ENCODE results near the gene MLLT6. TPM values are rescaled to one million over a fixed set of nuclear protein-coding genes. Genes with fewer than 3 reads are reported as not detected.

Gene MLLT6
- total and polyA plus RNA-seq, 8 donors = 80.0 to 143 (median 116) TPM

DNA sequence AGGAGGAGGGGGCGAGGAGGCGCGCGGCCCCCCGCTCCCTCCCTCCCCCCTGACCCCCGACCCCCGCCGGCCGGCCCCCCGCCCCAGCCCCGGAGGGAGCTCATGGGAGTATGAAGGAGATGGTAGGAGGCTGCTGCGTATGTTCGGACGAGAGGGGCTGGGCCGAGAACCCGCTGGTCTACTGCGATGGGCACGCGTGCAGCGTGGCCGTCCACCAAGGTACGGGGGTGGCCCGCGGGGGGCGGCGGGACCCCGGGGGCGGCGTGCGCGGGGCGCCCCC, 390 bp downstream of the MLLT6 start:
- no peak for ATAC-seq
- TF ChIP-seq, protein P1, sequence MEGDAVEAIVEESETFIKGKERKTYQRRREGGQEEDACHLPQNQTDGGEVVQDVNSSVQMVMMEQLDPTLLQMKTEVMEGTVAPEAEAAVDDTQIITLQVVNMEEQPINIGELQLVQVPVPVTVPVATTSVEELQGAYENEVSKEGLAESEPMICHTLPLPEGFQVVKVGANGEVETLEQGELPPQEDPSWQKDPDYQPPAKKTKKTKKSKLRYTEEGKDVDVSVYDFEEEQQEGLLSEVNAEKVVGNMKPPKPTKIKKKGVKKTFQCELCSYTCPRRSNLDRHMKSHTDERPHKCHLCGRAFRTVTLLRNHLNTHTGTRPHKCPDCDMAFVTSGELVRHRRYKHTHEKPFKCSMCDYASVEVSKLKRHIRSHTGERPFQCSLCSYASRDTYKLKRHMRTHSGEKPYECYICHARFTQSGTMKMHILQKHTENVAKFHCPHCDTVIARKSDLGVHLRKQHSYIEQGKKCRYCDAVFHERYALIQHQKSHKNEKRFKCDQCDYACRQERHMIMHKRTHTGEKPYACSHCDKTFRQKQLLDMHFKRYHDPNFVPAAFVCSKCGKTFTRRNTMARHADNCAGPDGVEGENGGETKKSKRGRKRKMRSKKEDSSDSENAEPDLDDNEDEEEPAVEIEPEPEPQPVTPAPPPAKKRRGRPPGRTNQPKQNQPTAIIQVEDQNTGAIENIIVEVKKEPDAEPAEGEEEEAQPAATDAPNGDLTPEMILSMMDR (IDR thresholded peaks at IDR 0.05) = no peak
- DNase-seq = no peak
- intact Hi-C loops (cut with DNase I) = no loop called here
- Histone ChIP-seq H3K27me3 (no peaks in the 10 kb centered on the region), H3K4me1 (peaks cover 10 to 54% of the 10 kb centered on the region in 2 donors), H3K4me3 (peak overlapping the region; percentile 57 to 88), H3K36me3 (peaks cover 0 to 30% of the 10 kb centered on the region in 2 donors), H3K9me3 (no peaks in the 10 kb centered on the region), H3K27ac (peak overlapping the region; percentile 81 to 98)

DNA sequence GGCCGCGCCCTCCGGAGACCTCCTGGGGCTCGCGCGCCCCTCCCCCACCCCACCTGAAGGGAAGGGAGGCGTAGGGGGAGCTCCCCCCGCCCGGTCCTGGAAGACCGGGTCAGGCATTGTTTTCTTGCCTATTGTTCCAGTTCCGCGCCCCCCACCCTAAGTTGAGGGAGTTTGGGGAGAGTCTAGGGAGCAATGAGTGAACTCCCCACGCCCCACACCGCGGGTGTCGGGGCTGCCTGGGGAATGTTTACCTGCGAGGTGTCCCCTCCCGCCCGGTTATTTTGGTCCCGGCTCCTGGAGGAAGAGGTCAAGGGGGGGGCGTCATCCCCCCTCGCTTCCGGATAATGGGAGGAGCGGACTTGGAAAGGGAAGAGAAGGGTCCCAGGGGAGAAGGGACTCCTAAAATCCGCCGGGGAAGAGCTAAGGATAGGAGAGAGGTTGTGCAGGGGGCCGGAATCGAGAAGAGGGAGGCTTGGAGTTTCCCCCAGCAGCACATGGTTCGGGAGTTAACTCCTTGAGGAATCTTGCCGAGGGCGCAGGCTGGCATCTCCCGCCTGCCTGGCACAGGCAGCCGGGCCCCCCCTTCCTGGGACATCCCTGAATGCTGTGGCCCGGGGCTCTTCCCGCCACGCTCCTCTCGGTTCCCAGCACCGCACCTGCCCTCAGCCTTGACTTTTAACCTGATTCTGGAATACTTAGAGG, 881 bp downstream of the MLLT6 start:
- ATAC-seq (no peak), DNase-seq (peak in 1 of 4 donors; percentile 50)
- Histone ChIP-seq H3K4me1 (peaks cover 10 to 49% of the 10 kb centered on the region in 2 donors), H3K4me3 (peak overlapping the region; percentile 57 to 88), H3K9me3 (no peaks in the 10 kb centered on the region), H3K27ac (peak overlapping the region; percentile 81 to 98), H3K27me3 (no peaks in the 10 kb centered on the region), H3K36me3 (peaks cover 0 to 30% of the 10 kb centered on the region in 2 donors)
- intact Hi-C loops (cut with DNase I) = no loop called here
- TF ChIP-seq, protein P1 (IDR thresholded peaks at IDR 0.05) = no peak

DNA sequence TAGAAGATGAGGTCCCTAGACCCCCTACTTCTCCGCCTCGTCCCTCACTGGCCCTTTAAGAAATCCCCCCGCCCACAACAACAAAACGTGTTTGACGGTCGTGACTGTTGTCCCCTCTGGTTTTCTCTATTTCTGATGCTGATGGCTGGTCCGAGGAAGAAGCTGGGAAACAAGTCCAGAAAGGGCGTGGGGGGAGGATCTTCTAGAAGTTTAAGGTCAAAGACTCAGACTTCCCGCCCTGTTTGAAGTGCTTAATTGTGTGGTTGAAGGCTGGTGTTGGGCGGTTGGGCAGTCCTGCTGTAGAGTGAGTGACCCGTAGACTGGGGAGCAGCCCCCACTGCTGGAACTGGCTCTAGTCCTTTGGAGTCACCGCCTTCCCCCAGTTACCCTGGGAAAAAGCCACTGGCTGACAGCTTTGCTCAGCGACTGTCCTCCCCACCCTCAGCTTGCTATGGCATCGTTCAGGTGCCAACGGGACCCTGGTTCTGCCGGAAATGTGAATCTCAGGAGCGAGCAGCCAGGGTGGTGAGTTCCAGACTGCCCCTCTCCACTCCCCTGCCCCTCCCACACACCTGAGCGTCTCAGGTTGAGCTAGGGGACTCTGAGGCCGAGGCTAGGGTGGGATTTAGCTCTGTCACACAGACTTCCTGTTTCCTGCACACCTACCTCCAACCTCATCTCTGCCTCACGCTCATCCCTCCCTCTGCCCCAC, 1.6 kb downstream of the MLLT6 start:
- no peak for ATAC-seq
- Histone ChIP-seq H3K4me3 (peak overlapping the region; percentile 57 to 88), H3K4me1 (peaks cover 10 to 42% of the 10 kb centered on the region in 2 donors), H3K36me3 (peaks cover 0 to 36% of the 10 kb centered on the region in 2 donors), H3K27me3 (no peaks in the 10 kb centered on the region), H3K9me3 (no peaks in the 10 kb centered on the region), H3K27ac (peak overlapping the region; percentile 81 to 98)
- DNase-seq = peak in 1 of 4 donors; percentile 46
- intact Hi-C loops (cut with DNase I) = no loop called here
- TF ChIP-seq, protein P1 (IDR thresholded peaks at IDR 0.05) = no peak

DNA sequence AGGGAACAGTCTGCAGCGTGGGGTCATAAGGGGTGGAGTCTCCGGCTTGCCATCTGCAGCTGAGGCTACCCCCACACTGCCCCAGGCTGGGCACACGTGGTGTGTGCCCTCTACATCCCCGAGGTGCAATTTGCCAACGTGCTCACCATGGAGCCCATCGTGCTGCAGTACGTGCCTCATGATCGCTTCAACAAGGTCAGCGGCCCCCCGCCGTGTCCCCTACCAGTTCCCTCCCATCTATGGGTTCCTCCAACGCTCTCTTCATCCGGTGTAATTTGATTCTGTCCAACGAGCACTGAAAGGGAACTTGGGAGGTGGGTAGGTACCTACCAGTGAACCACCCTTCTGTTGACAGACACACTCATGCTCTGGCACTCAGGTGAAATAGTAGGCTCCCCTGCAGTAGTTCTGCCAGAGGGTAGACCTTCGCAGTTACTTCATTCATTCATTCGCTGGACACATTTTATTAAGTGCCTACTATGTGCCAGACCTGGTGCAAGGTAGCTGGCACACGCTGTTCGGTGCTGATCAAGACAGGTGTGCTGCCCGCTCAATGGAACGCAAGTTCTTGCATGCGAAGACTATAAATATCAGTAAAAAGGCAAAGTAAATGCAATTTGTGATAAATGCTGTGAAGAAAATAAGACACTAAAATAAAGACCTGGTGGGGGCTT, 2.7 kb downstream of the MLLT6 start:
- peaks cover 0 to 48% of the 10 kb centered on the region in 2 donors for H3K36me3 ChIP-seq
- ATAC-seq (no peak), DNase-seq (no peak)
- H3K27ac ChIP-seq = no peak overlapping the region
- H3K9me3 ChIP-seq = no peaks in the 10 kb centered on the region
- H3K27me3 ChIP-seq = no peaks in the 10 kb centered on the region
- intact Hi-C loops (cut with DNase I) = no loop called here
- H3K4me3 ChIP-seq = no peak overlapping the region
- TF ChIP-seq, protein P1 (IDR thresholded peaks at IDR 0.05) = no peak
- H3K4me1 ChIP-seq = peaks cover 8 to 39% of the 10 kb centered on the region in 2 donors
